Psoas muscle (tissue), 8 donors: Measurements from ENCODE around the gene KATNAL1. TPM values are rescaled to one million over a fixed set of nuclear protein-coding genes. Genes with fewer than 3 reads are reported as not detected.

Source experiments
- ATAC-seq, 4 donors: fragments of 200-7000 bp; cut with Tn5 transposase; one replicate each; pipeline ENCODE4 v1.9.1; 2020; ENCODE audit warnings: moderate library complexity in 3 of 4, mild to moderate bottlenecking in 2 of 4
- DNase-seq, 2 donors: peaks; one replicate each; pipeline ENCODE4 v3.0.0-alpha.2; 2020
- H3K27ac ChIP-seq: fragments of 200-600 bp; one replicate; pipeline ENCODE4 v1.8.0; 2022
- H3K27me3 ChIP-seq, 3 donors: fragments of 200-600 bp in 1 of 3; one replicate each; pipeline versions ENCODE4 v1.6.1 to v1.8.0; 2013 to 2022; ENCODE audit warnings: low read length in 2 of 3, mild to moderate bottlenecking in 2 of 3, moderate library complexity in 1 of 3; ENCODE audit not compliant: insufficient read depth in 3 of 3
- H3K36me3 ChIP-seq, 2 donors: fragments of 200-600 bp in 1 of 2; one replicate each; pipeline versions ENCODE4 v1.6.1 to v1.8.0; 2013 to 2022; ENCODE audit warnings: low read depth in 1 of 2, mild to moderate bottlenecking in 1 of 2, moderate library complexity in 1 of 2; ENCODE audit not compliant: insufficient read depth in 1 of 2
- H3K4me1 ChIP-seq: fragments of 200-600 bp; one replicate; pipeline ENCODE4 v1.8.0; 2022
- H3K4me3 ChIP-seq: fragments of 200-600 bp; one replicate; pipeline ENCODE4 v1.8.0; 2022; ENCODE audit warnings: mild to moderate bottlenecking
- H3K9me3 ChIP-seq: fragments of 200-600 bp; one replicate; pipeline ENCODE4 v1.8.0; 2022
- CTCF ChIP-seq: fragments of 200-600 bp; IDR thresholded peaks from one replicate; pipeline ENCODE4 v1.8.0; 2022; ENCODE audit warnings: antibody characterized with exemption
- WGBS, 3 donors: extraction: QIAGEN DNeasy Blood & Tissue Kit; methylation state at CpG; one replicate each; pipeline versions ENCODE4 v1.1.6 to v1.1.7; 2013; 5-methylcytosine and 5-hydroxymethylcytosine counted together
- intact Hi-C, 2 donors: fragments of 100-400 bp; cut with DNase I; formaldehyde crosslinking; loops; one replicate each; pipeline versions ENCODE4 v1.11.0 to v1.14.2; 2022
- polyA plus RNA-seq, 3 donors: library from polyadenylated mRNA; stranded (reverse); fragments of 200-250 nt; gene quantifications; one replicate each; pipeline ENCODE4 v1.2.3, GENCODE V29; 2013
- total RNA-seq, 4 donors: library from RNA; stranded (reverse); fragmentation: NEBNext Ultra II Directional in 2 of 4; extraction: Animal tissue kit (Norgen Biotek cat#: 25700) in 2 of 4; gene quantifications; one replicate each; pipeline versions ENCODE4 v1.2.1 to v1.2.4, GENCODE V29; 2021 to 2023
- donor health status: healthy with polysubstance abuse.
- donor health status: DM: no; HTN: no; CAD: no; lungs with moderate emphysema.
- donor health status: Bipolar disorder and iron deficiency.
- donor health status: healthy.
- donor health status: DM: yes; HTN: yes; CAD: no.
- donor health status: DM: no; HTN: no; CAD: no.
- donor health status: DM: no; HTN: no; CAD: no.
- donor health status: DM: yes; HTN: yes; CAD: no.

The KATNAL1 gene
- total and polyA plus RNA-seq, 7 donors, result 2.2 to 16.1 (median 9.8) TPM

DNA sequence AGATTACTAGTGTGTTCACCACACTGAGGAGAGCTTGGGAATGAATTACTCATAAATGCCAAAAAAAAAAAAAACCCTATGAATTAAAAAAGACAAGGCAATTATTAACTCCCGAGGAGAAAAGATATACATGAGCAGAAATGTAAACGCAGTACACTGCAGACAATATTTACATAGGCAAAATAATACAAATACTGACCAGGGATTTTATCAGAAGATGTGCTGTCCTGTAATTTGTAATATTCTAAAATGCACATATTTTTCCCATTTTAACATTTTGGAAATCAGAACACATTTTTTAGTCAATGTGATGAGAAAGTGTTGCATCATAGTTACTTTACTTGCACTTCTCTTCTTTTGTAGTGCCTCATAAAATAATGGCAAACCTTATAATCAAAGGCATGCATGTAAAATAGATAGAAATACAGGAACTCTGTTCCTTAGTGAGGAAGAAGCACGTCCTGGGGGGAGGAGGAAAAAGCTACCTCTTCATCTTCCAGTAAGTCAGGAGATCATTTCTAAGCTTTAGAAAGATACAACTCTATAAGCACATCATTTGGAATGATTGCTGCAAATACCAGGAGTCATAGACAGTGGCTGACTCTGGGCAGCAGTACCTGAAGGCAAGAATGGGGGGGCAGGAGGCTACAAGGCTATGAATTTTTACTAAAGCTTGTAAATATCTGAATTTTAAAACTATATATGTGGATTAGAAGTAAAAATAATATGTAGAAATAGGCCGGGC is 46.3 kb upstream of the KATNAL1 start:
- Histone ChIP-seq H3K27ac (no peak overlapping the region), H3K36me3 (no peaks in the 10 kb centered on the region), H3K4me1 (no peaks in the 10 kb centered on the region), H3K27me3 (peaks cover 0 to 2% (median 0%) of the 10 kb centered on the region in 3 donors), H3K4me3 (no peak overlapping the region), H3K9me3 (no peaks in the 10 kb centered on the region)
- TF ChIP-seq CTCF, result no peak
- no peak for ATAC-seq
- no peak for DNase-seq
- intact Hi-C loops, result no loop called here
- 79 to 95% (median 88%) methylated on average over 4 of the region's 4 CpGs for WGBS, 3 donors

GRCh38 chr13:30353060-30353459 is 45.7 kb upstream of the KATNAL1 start:
- H3K4me3 ChIP-seq, result no peak overlapping the region
- no peaks in the 10 kb centered on the region for H3K36me3 ChIP-seq
- 93 to 95% (median 95%) methylated on average over 4 of the region's 4 CpGs for WGBS, 3 donors
- no peaks in the 10 kb centered on the region for H3K4me1 ChIP-seq
- intact Hi-C loops, result no loop called here
- no peaks in the 10 kb centered on the region for H3K9me3 ChIP-seq
- peaks cover 0 to 2% (median 0%) of the 10 kb centered on the region in 3 donors for H3K27me3 ChIP-seq
- DNase-seq (no peak), ATAC-seq (no peak)
- no peak overlapping the region for H3K27ac ChIP-seq
- no peak for TF ChIP-seq CTCF

DNA sequence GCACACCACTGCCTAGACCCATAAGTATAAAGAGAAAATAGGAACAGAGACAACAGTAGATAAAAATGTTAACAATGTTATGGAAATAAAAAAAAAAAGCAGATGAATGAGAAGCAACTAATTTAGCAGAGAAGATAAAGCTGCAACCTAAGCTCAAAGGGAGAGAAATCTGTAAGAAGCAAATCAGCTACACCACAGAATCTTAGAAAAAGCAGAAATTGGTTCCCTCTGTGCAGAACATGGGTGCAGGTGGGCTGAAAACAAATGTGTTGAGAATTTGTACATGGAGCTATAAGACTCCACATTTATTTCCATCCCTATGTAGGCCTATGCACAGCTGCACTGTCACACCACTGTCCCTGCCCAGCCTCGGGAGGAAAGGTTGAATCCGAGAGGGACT is 44.8 kb upstream of the KATNAL1 start:
- ATAC-seq, result no peak
- Histone ChIP-seq H3K4me1 (no peaks in the 10 kb centered on the region), H3K27ac (no peak overlapping the region), H3K36me3 (no peaks in the 10 kb centered on the region), H3K27me3 (peaks cover 0 to 2% (median 0%) of the 10 kb centered on the region in 3 donors), H3K4me3 (no peak overlapping the region), H3K9me3 (no peaks in the 10 kb centered on the region)
- TF ChIP-seq CTCF, result no peak
- DNase-seq, result no peak
- 93 to 96% (median 95%) methylated on average over 2 of the region's 2 CpGs for WGBS, 3 donors
- intact Hi-C loops, result no loop called here

DNA sequence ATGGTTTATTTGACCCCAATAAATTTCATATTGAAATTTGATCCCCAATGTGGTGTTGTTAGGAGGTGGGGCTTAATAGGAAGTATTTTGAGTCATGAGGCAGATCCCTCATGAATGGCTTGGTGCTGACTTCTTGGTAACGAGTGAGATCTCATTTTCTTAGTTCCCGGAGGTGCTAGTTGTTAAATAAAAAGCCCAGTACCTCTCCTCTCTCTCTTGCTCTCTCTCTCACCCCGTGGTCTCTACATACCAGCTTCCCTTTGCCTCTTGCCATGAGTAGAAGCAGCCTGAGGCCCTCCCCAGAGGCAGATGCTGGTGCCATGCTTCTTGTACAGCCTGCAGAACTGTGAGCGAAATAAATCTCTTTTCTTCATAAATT is 39.4 kb upstream of the KATNAL1 start:
- H3K4me3 ChIP-seq, result no peak overlapping the region
- 82 to 88% (median 85%) methylated on average over 4 of the region's 4 CpGs for WGBS, 3 donors
- no peaks in the 10 kb centered on the region for H3K36me3 ChIP-seq
- no peak for TF ChIP-seq CTCF
- intact Hi-C loops, result no loop called here
- H3K27me3 ChIP-seq, result no peaks in the 10 kb centered on the region
- DNase-seq (no peak), ATAC-seq (no peak)
- no peaks in the 10 kb centered on the region for H3K9me3 ChIP-seq
- H3K4me1 ChIP-seq, result peaks cover 9% of the 10 kb centered on the region
- H3K27ac ChIP-seq, result no peak overlapping the region
